GM18951 (cell line): ENCODE results near the gene ITGA6.

Experiments used
- POLR2A ChIP-seq: IDR thresholded peaks from 4 replicates; pipeline ENCODE4 v1.6.1; 2011; ENCODE audit warnings: mild to moderate bottlenecking; ENCODE audit not compliant: insufficient read length, insufficient read depth; ENCODE audit errors: extremely low read depth
- in situ Hi-C: fragments of 300-500 bp; cut with MboI; formaldehyde crosslinking; loops from one replicate; pipeline ENCODE4 v1.12.0; 2022; ENCODE audit warnings: low sequenced_read_pairs, mixed read lengths, inconsistent platforms; ENCODE audit not compliant: unreplicated experiment

Gene ITGA6

DNA sequence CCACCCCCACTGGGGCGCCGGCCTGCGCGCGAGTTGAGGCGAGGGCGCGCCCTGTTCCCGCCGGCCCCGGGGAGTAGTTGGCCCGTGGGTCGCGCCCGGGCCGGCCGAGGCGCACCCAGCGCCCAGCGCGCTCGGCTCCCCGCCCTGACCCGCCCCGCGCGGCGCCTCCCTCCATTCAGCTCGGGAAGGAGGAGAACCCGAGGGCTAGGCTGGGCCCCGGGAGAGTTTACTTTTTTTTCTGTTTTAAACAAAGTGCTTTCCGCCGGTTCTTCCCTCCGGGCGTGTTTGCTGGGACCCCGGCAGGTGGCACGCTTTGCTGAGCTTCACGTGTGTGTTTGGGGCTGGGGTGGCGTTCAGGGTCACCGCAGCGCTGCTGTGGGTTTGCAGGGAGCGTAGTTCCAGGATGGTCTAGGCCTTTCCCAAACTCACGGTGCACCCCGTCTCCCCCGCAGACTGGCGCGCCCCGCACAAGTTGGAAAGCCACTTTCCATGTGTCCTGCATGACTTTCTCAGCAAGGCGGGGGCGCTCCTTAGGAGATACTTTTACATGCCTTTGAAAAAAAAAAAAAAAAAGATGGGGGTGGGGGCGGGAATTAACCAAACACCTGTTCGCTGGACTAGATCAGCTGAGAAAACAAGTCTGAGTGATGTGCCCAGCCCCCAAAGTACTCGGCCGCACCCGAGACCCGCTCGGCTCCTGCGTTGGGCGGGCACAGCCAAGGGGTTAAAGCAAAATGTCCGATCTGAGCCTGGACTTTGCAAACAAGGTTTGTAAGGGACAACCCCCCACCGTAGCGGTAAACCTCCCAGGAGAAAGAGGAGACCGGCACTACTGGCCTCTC lies 825 bp downstream of the ITGA6 start:
- no peak for TF ChIP-seq POLR2A
- in situ Hi-C loops: no loop called here

DNA sequence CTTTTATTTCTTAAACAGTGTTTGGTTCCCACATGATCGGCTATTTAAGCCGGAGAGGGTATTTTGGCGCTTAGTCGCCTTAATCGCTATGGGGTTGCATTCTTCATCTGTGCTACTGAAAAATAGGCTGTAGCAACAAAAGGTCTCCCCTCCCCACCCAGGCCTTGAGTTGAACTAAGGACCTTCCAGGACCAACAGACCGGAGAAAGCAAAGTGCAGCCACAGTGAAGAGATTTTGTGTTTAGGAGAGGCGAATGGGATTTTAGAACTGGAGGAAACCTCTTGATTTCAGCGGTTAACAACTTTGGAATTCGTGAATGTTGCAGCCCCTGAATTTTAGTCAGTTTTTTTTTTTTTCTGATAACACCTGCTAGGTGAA lies 1.4 kb downstream of the ITGA6 start:
- in situ Hi-C loops: no loop called here
- TF ChIP-seq POLR2A: no peak

DNA sequence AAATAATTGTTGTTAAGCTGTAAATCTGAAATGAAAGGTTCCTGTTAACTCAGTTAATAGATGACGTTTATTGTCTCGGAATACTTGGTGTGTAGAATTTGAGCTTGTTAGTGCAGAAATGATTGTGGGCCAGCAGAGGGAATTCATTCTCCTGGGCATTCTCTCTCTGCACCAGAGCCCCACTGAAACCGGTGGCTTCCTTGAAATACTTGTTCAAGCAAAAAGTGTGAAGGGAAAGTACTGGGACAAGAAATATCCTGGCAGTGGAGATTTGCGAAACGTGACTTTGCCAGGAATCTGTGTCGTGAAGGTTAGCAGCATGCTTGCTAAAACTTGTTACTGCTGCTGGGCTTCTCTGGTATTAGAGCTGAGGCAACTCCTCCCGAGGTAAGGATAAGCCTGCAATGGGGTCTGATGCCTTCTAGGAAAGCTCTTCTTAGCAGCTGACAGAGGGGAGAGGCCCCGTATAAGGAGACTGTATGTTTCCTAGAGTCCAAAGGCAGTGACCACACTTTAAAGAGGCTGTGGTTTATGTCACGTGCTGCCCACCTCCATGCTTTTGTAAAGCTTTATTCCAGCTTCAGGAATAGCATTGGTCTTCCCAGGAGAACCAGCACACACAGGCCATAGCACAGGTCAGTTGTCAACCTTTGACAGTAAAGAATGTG lies 2.0 kb downstream of the ITGA6 start:
- TF ChIP-seq POLR2A: no peak
- in situ Hi-C loops: no loop called here

DNA sequence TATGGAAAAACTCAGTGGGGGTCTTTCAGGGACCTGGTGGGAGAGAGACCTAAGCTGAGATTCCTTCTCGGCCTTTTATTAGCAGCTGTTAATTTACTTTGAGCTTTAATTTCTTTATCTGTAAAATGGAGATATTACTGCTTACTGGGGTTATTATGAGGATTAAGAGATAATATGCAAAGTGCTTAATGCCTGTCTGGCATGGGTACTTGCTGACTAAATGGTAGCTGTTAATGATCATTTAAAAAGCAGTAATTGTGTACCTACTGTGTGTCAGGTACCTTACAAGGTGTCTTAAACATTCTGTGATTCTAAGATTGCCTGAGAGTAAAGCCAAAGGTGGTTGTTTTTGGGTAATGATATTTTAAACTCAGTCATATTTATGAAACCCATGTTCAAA lies 2.6 kb downstream of the ITGA6 start:
- TF ChIP-seq POLR2A: no peak
- in situ Hi-C loops: no loop called here

DNA sequence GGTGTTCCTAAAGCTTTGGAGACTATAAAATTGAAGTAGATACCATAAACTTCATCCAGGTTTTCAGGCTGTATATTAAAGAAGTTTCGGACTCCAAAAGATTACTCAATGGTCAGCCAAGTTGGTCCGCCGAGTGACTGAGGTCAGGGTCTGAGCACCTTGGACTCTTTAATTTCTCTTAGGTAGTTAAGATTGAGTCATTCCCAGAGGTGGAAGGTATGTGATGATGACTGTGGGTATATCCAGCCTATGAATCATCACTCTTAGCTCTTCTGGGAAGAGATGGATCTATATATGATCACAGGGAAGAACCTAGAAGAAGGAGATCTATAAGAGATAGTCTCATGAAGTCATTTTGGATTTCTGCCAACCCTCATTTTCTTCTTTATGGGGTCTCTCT lies 3.3 kb downstream of the ITGA6 start:
- TF ChIP-seq POLR2A: no peak
- in situ Hi-C loops: no loop called here

DNA sequence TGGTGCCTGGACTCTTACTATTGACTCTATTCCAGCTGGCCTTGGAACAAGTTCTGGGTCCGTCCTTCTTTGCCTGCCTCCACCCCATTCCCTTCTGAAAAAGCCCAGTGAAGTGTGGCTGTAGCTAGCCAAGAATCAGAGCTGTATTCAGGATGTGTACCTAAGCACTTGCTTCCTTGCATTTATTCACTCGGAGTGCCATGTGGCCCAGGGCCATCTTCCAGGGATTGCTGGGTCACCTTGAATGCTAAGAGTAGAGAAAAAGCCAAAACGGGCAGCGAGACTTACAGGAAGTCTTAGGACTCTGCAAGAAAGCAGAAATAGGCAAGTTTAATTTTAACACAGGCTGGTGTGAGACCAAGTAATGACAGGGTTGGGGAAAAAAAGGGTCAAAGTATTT lies 4.1 kb downstream of the ITGA6 start:
- no peak for TF ChIP-seq POLR2A
- in situ Hi-C loops: no loop called here

DNA sequence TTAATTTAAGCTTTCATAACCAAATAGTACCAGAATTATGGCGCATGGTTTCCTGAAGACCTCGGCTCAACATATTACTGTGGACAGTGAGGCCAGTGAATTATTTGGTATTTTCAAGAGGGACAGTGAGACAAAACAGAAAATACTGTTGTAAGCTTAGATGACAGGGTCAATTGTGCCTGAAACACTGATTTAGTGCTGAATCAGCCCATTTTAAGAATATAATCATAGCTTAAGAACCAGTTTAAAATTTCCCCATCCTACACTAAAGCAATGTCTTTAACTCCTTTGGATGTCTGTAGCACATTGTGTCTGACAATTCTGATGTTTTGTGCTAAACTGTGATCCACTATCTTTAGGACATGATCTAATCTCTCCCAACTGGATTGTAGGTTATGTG lies 4.6 kb downstream of the ITGA6 start:
- TF ChIP-seq POLR2A: no peak
- in situ Hi-C loops: no loop called here

DNA sequence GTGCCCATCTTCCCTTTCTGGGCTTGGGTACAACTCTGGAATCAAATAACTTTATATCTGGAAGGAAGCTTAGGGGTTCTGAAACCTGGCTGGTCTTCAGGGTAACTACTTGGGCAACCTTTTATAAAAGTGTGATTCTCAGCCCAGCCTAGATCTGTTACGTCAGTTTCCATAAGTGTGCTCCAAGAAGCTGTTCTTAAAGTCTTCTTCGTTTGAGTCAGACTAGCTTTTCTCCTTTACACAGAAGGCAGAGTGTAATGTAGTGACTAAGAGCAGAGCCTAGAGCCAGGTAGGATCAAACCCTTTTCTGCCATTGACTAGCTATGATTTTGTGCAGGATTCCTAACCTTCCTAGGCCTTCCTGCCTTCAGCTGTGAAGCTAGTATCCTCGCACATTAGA lies 5.8 kb downstream of the ITGA6 start:
- in situ Hi-C loops: no loop called here
- no peak for TF ChIP-seq POLR2A

DNA sequence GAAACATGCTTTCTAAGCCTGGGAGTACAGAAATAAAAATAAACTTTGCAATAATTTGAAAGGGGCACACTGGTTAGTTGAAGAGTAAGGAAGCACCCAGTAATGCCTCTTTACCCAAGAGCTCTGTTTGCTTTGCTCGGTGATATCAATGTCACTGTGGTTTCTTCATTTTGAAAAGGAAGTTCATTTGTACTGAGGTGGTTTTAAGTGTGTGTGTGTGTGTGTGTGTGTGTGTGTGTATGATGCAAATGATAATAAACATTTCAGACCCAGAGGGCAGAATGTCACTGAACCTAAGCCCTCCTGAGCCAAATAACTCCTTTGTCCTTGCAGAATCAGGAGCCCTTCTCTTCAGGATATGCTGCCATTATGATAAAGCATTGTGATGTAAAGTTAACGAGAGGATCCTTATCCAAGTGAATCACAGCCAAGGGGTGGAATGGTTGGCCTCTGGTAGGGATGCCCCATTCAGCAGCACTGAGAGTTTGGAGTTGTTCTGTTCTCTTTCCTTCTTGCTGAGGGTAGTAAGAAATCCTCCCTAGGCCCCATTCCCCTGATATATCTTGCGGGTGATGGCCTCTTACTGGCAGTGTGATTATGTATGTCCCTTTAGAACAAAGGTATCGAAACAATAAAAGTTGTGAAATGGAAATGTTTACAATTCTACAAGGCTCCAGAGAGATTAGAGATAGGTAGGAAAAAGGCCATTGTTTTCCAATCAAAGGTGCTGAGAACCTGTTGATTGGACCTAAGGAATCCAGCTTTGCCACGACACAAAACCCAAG lies 7.6 kb downstream of the ITGA6 start:
- in situ Hi-C loops: no loop called here
- no peak for TF ChIP-seq POLR2A

DNA sequence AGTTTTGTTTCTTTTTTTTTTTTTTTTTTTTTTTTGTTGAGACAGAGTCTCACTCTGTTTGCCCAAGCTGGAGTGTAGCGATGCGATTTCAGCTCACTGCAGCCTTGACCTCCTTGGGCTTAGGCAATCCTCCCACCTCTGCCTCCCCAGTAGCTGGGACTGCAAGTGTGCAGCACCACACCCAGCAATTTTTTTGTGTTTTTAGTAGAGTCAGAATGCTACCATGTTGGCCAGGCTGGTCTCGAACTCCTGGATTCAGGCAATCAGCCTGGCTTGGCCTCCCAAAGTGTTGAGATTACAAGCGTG lies 8.2 kb downstream of the ITGA6 start:
- TF ChIP-seq POLR2A: no peak
- in situ Hi-C loops: no loop called here

DNA sequence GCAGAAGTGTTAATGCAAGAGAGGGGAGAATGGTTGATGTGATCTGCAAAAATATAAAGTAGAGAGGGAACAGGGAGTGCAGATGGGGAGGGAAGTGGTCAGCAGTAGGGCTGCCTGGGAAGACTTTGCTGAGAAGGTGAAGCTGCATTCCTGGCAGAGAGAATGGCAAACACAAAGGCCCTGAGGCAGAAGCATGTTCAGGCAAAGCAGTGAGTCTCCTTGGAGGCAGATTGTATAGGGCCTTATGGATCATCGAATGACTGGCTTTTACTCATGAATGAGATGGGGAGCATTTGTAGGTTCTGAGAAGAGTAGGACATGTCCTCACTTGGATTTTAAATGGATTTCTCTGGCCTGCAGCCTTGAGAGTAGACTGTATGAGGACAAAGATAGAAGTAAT lies 9.5 kb downstream of the ITGA6 start:
- no peak for TF ChIP-seq POLR2A
- in situ Hi-C loops: no loop called here

DNA sequence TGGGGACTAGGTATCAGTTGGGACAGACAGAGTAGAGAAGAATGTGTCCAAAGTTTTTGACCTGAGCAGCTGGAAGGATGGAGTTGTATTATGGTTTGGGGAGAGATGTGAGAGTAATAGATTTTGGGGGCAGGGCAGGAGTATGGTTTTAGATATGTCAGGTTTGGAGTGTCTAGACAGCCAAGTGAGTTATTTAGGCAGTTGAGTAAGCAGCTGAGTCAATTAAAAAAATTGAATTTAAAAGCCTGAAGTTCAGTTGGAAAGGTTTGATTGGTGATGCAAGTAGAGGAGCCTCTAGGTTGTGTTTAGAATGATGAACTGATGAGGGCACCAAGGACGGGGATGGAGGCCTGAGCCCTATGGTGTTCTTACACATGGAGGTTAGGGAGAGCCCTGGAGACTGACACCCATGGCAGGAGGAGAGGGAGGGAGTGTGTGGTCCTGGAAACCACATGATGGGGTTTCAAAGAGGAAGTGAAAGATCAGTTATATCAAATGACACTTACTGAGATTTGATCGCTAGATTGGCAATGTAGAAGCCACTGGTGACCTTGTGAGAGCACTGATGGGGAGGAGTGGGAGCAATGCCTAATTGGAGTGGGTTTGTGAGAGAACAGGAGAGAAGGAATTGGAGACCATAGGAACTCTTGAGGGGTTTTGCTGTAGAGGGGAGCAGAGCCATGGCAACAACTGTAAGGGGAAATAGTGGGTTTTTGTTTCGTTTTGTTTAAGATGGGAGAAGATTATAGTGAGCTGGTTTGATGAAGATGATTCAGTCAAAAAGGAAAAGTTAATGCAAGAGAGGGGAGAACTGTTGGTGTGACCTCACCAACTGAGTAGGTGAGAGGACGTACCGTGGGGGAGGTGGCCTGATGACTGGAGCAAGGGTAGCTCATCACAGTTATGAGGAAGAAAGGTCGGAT lies 10.3 kb downstream of the ITGA6 start:
- in situ Hi-C loops: no loop called here
- no peak for TF ChIP-seq POLR2A
